Transverse colon (tissue), 4 donors: ENCODE measurements around the gene HLA-DQA1. TPM values are rescaled to one million over a fixed set of nuclear protein-coding genes. Genes with fewer than 3 reads are reported as not detected.
"Not testable (repeated sequence)": the region's sequence is repeated elsewhere in the genome, so short reads cannot be mapped to it uniquely, and the experiment has no call there.

ENCODE experiments used
- DNase-seq: peaks from one replicate; pipeline ENCODE4 v3.0.0-alpha.2; 2019
- H3K27ac ChIP-seq, 4 donors: fragments of 200-600 bp; sonication (generic); 2 replicates each; pipeline ENCODE4 v1.5.1; 2016 to 2018; ENCODE audit warnings: inconsistent platforms in 4 of 4
- H3K27me3 ChIP-seq: fragments of 200-600 bp; sonication (generic); 2 replicates; pipeline ENCODE4 v1.5.1; 2017; ENCODE audit warnings: inconsistent platforms
- H3K36me3 ChIP-seq, 4 donors: fragments of 200-600 bp; sonication (generic); 2 replicates each; pipeline ENCODE4 v1.5.1; 2017 to 2019; ENCODE audit warnings: inconsistent platforms in 4 of 4
- H3K4me1 ChIP-seq, 4 donors: fragments of 200-600 bp; sonication (generic); 2 replicates each; pipeline ENCODE4 v1.5.1; 2017 to 2020; ENCODE audit warnings: inconsistent platforms in 4 of 4
- H3K4me3 ChIP-seq, 4 donors: fragments of 200-600 bp; sonication (generic); 1 replicate in 1 of 4; 2 replicates in 3 of 4; pipeline versions ENCODE4 v1.5.1 to v1.6.1; 2017 to 2019; ENCODE audit warnings: inconsistent platforms in 4 of 4
- H3K9me3 ChIP-seq, 2 donors: fragments of 200-600 bp; sonication (generic); 2 replicates each; pipeline ENCODE4 v1.5.1; 2017 to 2019; ENCODE audit warnings: inconsistent platforms in 2 of 2
- CTCF ChIP-seq, 5 experiments: fragments of 200-600 bp in 3 of 5; fragments of 450-650 bp in 2 of 5; sonication (generic) in 3 of 5; IDR thresholded peaks; 1 replicate in 2 of 5; 2 replicates in 3 of 5; pipeline ENCODE4 v1.5.1; 2016 to 2017; ENCODE audit warnings: antibody characterized with exemption in 5 of 5, inconsistent platforms in 3 of 5, mild to moderate bottlenecking in 2 of 5, moderate library complexity in 1 of 5
- EP300 ChIP-seq: sonication (generic); formaldehyde crosslinking; IDR thresholded peaks from one replicate; pipeline ENCODE4 v1.6.1; 2017; ENCODE audit warnings: antibody characterized with exemption, low read depth
- POLR2A ChIP-seq: fragments of 450-650 bp; IDR thresholded peaks from one replicate; pipeline ENCODE4 v1.6.1; 2016; ENCODE audit warnings: antibody characterized with exemption, mild to moderate bottlenecking, moderate library complexity
- POLR2AphosphoS5 ChIP-seq, 3 donors: sonication (generic); formaldehyde crosslinking; IDR thresholded peaks; one replicate each; pipeline ENCODE4 v1.6.1; 2016; ENCODE audit warnings: antibody characterized with exemption in 3 of 3
- WGBS, 2 donors: methylation state at CpG; one replicate each; pipeline ENCODE4 v1.1.5; 2018; ENCODE audit warnings: low coverage in 1 of 2; 5-methylcytosine and 5-hydroxymethylcytosine counted together
- in situ Hi-C, 4 donors: fragments of 200-750 bp; cut with MboI; loops; one replicate each; pipeline versions ENCODE4 v1.15.0 to v1.15.1; 2017; ENCODE audit warnings: low sequenced_read_pairs in 3 of 4, low pct_ligation_motif_present in 1 of 4, low pct_unique_long_range_greater_than_20kb in 1 of 4
- intact Hi-C: fragments of 100-400 bp; cut with DNase I; formaldehyde crosslinking; loops from one replicate; pipeline ENCODE4 v1.15.1; 2023; ENCODE audit warnings: low total_unique reads
- total RNA-seq, 4 donors: library from RNA; depleted of rRNA; stranded (reverse); fragments of >200 nt; gene quantifications; one replicate each; pipeline ENCODE4 v1.1.0, GENCODE V29; 2016

HLA-DQA1 gene
- 1 to 10 TPM in 2 of 4 donors, under 1 TPM in 1, not detected in 1; 0.41 to 4.5 (median 3.2) TPM for total RNA-seq

- Histone ChIP-seq H3K4me3 (no peak within 1 kb of the TSS), H3K27ac (no peak within 1 kb of the TSS), H3K27me3 (no peaks in the 10 kb centered on the region), H3K9me3 (no peaks in the 10 kb centered on the region), H3K36me3 (no peaks in the 10 kb centered on the region), H3K4me1 (no peaks in the 10 kb centered on the region)
- peak; percentile 38 for TF ChIP-seq POLR2A
- TF ChIP-seq CTCF (IDR thresholded peaks at IDR 0.05): no peak
- peak in 1 of 3 donors; percentile 60 for TF ChIP-seq POLR2AphosphoS5 (IDR thresholded peaks at IDR 0.05)
- DNase-seq: no peak
- in situ Hi-C loops: loop anchor here in 2 of 4 donors (5.0 kb wide), 1 partner anchor 105 kb away; the partner anchor contains the start of gene HLA-DQA2 (in 2 of the 2)
- 26 to 29% methylated on average over 7 of the region's 7 CpGs for WGBS, 2 donors
- intact Hi-C loops: no loop called here
Measured at GRCh38 chr6:32637219-32637880, at the start of gene HLA-DQA1. HLA-DQA1 (plus strand) TSS chr6:32637406; CDS start chr6:32637459, 53 bp downstream.

DNA sequence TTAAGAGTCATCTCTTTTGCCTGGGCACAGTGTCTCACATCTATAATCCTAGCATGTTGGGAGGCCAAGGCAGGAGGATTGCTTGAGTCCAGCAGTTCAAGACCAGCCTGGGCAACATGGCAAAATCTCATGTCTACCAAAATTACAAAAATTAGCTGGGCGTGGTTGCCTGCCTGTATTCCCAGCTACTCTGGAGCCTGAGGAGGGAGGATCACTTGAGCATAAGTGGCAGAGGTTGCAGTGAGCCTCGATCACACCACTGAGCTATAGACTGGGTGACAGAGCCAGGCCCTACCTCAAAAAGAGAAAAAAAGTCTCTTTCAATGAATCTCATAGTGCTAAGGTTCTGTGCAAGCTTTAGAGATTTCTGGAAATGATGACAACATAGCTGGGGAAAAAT is 49.0 kb upstream of the HLA-DQA1 start:
- Histone ChIP-seq H3K4me3 (no peak overlapping the region), H3K36me3 (no peaks in the 10 kb centered on the region), H3K9me3 (no peaks in the 10 kb centered on the region), H3K27ac (no peak overlapping the region), H3K4me1 (no peaks in the 10 kb centered on the region), H3K27me3 (no peaks in the 10 kb centered on the region)
- intact Hi-C loops (no loop called here), in situ Hi-C loops (loop anchor here in 3 of 4 donors (5.0 to 25.0 kb wide), 2 partner anchors 61 to 101 kb away; no protein-coding TSS in a partner anchor)
- WGBS, 2 donors: 86 to 88% methylated on average over 2 of the region's 2 CpGs
- no peak for DNase-seq
- TF ChIP-seq CTCF (IDR thresholded peaks at IDR 0.05) (no peak), EP300 (no peak), POLR2A (no peak), POLR2AphosphoS5 (IDR thresholded peaks at IDR 0.05) (no peak)

GRCh38 chr6:32589596-32590449 is 47.4 kb upstream of the HLA-DQA1 start, which contains the start of gene HLA-DRB1:
HLA-DRB1 (minus strand) TSS chr6:32589848; CDS start chr6:32589742, 106 bp downstream.
- Histone ChIP-seq H3K4me1 (no peaks in the 10 kb centered on the region), H3K36me3 (no peaks in the 10 kb centered on the region), H3K4me3 (no peak within 1 kb of the TSS), H3K27ac (no peak within 1 kb of the TSS), H3K27me3 (no peaks in the 10 kb centered on the region), H3K9me3 (no peaks in the 10 kb centered on the region)
- intact Hi-C loops (no loop called here), in situ Hi-C loops (loop anchor here in 3 of 4 donors (5.0 to 25.0 kb wide), 2 partner anchors 63 to 103 kb away; no protein-coding TSS in a partner anchor)
- TF ChIP-seq CTCF (IDR thresholded peaks at IDR 0.05): no peak
- peak in 1 of 3 donors; percentile 62 for TF ChIP-seq POLR2AphosphoS5 (IDR thresholded peaks at IDR 0.05)
- peak; percentile 25 for DNase-seq
- 11 to 17% methylated on average over 3 to 9 of the region's 9 CpGs for WGBS, 2 donors

- H3K9me3 ChIP-seq, intact Hi-C loops, H3K36me3 ChIP-seq, DNase-seq, H3K27ac ChIP-seq, H3K27me3 ChIP-seq, H3K4me3 ChIP-seq, H3K4me1 ChIP-seq: not testable (repeated sequence)
- no CpG with 5 or more reads among the region's 10 CpGs for WGBS, 2 donors
- in situ Hi-C loops: loop anchor here in 1 of 4 donors (25.0 kb wide), 1 partner anchor 103 kb away; no protein-coding TSS in a partner anchor
Measured at GRCh38 chr6:32590713-32591112, 46.5 kb upstream of the HLA-DQA1 start.
